H9 (cell line): ENCODE data around the gene DENND11. TPM values are rescaled to one million over a fixed set of nuclear protein-coding genes. Genes with fewer than 3 reads are reported as not detected.

ENCODE experiments used
- DNase-seq: peaks from one replicate; pipeline ENCODE4 v3.0.0-alpha.2; 2017
- H2AFZ ChIP-seq: one replicate; pipeline ENCODE4 v1.6.1; 2013; ENCODE audit warnings: mild to moderate bottlenecking, low read length, control low read depth, moderate library complexity
- H2AK5ac ChIP-seq: 2 replicates; pipeline ENCODE4 v1.6.1; 2013; ENCODE audit warnings: low read length, control low read depth, mixed read lengths; ENCODE audit not compliant: insufficient read length
- H2BK120ac ChIP-seq: one replicate; pipeline ENCODE4 v1.6.1; 2013; ENCODE audit warnings: low read depth, mild to moderate bottlenecking, low read length, control low read depth, inconsistent platforms; ENCODE audit not compliant: poor library complexity, severe bottlenecking
- H2BK12ac ChIP-seq: 2 replicates; pipeline ENCODE4 v1.6.1; 2013; ENCODE audit warnings: low read length, control low read depth, mixed read lengths, low read depth; ENCODE audit not compliant: insufficient read length
- H2BK15ac ChIP-seq: 2 replicates; pipeline ENCODE4 v1.6.1; 2013; ENCODE audit warnings: low read depth, low read length, control low read depth
- H2BK20ac ChIP-seq: one replicate; pipeline ENCODE4 v1.6.1; 2013; ENCODE audit warnings: low read depth, mild to moderate bottlenecking, low read length, control low read depth, inconsistent platforms; ENCODE audit not compliant: poor library complexity, severe bottlenecking
- H2BK5ac ChIP-seq: 2 replicates; pipeline ENCODE4 v1.6.1; 2013; ENCODE audit warnings: low read length, control low read depth, mixed read lengths; ENCODE audit not compliant: insufficient read length
- H3K14ac ChIP-seq: 2 replicates; pipeline ENCODE4 v1.6.1; 2013; ENCODE audit warnings: low read length, control low read depth; ENCODE audit not compliant: insufficient read depth
- H3K18ac ChIP-seq: 2 replicates; pipeline ENCODE4 v1.6.1; 2013; ENCODE audit warnings: low read depth, mild to moderate bottlenecking, mixed read lengths, low read length, control low read depth; ENCODE audit not compliant: insufficient read length
- H3K23ac ChIP-seq: 2 replicates; pipeline ENCODE4 v1.6.1; 2013; ENCODE audit warnings: low read length, control low read depth, mixed read lengths, low read depth; ENCODE audit not compliant: insufficient read length
- H3K23me2 ChIP-seq: 2 replicates; pipeline ENCODE4 v1.6.1; 2013; ENCODE audit warnings: low read depth, mild to moderate bottlenecking, mixed read lengths, low read length, control low read depth; ENCODE audit not compliant: insufficient read length, poor library complexity, severe bottlenecking
- H3K27ac ChIP-seq: 2 replicates; pipeline ENCODE4 v1.5.1; 2013; ENCODE audit warnings: low read length, control low read depth, mixed read lengths, low read depth; ENCODE audit not compliant: insufficient read length
- H3K27me3 ChIP-seq: 2 replicates; pipeline ENCODE4 v1.6.1; 2013; ENCODE audit warnings: low read length, control low read depth, inconsistent platforms; ENCODE audit not compliant: insufficient read depth
- H3K4ac ChIP-seq: 2 replicates; pipeline ENCODE4 v1.6.1; 2013; ENCODE audit warnings: low read depth, mild to moderate bottlenecking, control low read depth, inconsistent platforms, low read length, moderate library complexity
- H3K4me1 ChIP-seq: 2 replicates; pipeline ENCODE4 v1.6.1; 2013; ENCODE audit warnings: low read length, control low read depth, inconsistent platforms; ENCODE audit not compliant: insufficient read depth
- H3K4me2 ChIP-seq: 2 replicates; pipeline ENCODE4 v1.6.1; 2013; ENCODE audit warnings: low read length, control low read depth, mixed read lengths; ENCODE audit not compliant: insufficient read length, insufficient read depth
- H3K56ac ChIP-seq: 2 replicates; pipeline ENCODE4 v1.6.1; 2013; ENCODE audit warnings: low read depth, mild to moderate bottlenecking, mixed read lengths, low read length, control low read depth; ENCODE audit not compliant: insufficient read length
- H3K79me1 ChIP-seq: 2 replicates; pipeline ENCODE4 v1.6.1; 2013; ENCODE audit warnings: low read depth, mild to moderate bottlenecking, moderate library complexity, low read length, control low read depth, inconsistent platforms; ENCODE audit not compliant: insufficient read depth, poor library complexity, severe bottlenecking
- H3K79me2 ChIP-seq: 2 replicates; pipeline ENCODE4 v1.6.1; 2013; ENCODE audit warnings: low read length, control low read depth, inconsistent platforms; ENCODE audit not compliant: insufficient read depth
- H3K9ac ChIP-seq: 2 replicates; pipeline ENCODE4 v1.6.1; 2013; ENCODE audit warnings: low read length, control low read depth, mixed read lengths; ENCODE audit not compliant: insufficient read length; ENCODE audit errors: extremely low read depth
- H3K9me3 ChIP-seq: one replicate; pipeline ENCODE4 v1.6.1; 2013; ENCODE audit warnings: low read depth, low read length, inconsistent platforms; ENCODE audit not compliant: control insufficient read depth
- H3T11ph ChIP-seq: one replicate; pipeline ENCODE4 v1.6.1; 2013; ENCODE audit warnings: mild to moderate bottlenecking, low read length, control low read depth, inconsistent platforms
- H4K20me1 ChIP-seq: one replicate; pipeline ENCODE4 v1.6.1; 2013; ENCODE audit not compliant: control insufficient read depth, insufficient read length, insufficient read depth
- H4K5ac ChIP-seq: 2 replicates; pipeline ENCODE4 v1.6.1; 2013; ENCODE audit warnings: low read depth, mild to moderate bottlenecking, mixed read lengths, low read length, control low read depth; ENCODE audit not compliant: insufficient read length
- H4K8ac ChIP-seq: replicated peaks from 2 replicates; pipeline ENCODE4 v1.6.1; 2013; ENCODE audit warnings: low read length, control low read depth, mixed read lengths, low read depth; ENCODE audit not compliant: insufficient read length
- H4K91ac ChIP-seq: 2 replicates; pipeline ENCODE4 v1.6.1; 2013; ENCODE audit warnings: low read depth, mild to moderate bottlenecking, moderate library complexity, mixed read lengths, low read length, control low read depth; ENCODE audit not compliant: insufficient read length
- H3K27ac Mint-ChIP-seq, 3 experiments: 2 replicates in 2 of 3; 3 replicates in 1 of 3; pipeline ENCODE4 v1.8.0; 2020 to 2021; ENCODE audit warnings: mixed read lengths in 3 of 3, mild to moderate bottlenecking in 1 of 3, moderate library complexity in 1 of 3
- H3K27me3 Mint-ChIP-seq: 2 replicates; pipeline ENCODE4 v1.8.0; 2021; ENCODE audit warnings: low read depth, mild to moderate bottlenecking, moderate library complexity, mixed read lengths
- H3K36me3 Mint-ChIP-seq, 3 experiments: 2 replicates in 2 of 3; 3 replicates in 1 of 3; pipeline ENCODE4 v1.8.0; 2020 to 2021; ENCODE audit warnings: low read depth in 3 of 3, mixed read lengths in 3 of 3; ENCODE audit not compliant: insufficient read depth in 1 of 3
- H3K4me1 Mint-ChIP-seq, 2 experiments: 2 replicates each; pipeline ENCODE4 v1.8.0; 2020; ENCODE audit warnings: mixed read lengths in 2 of 2
- H3K4me3 Mint-ChIP-seq, 2 experiments: 2 replicates in 1 of 2; 3 replicates in 1 of 2; pipeline ENCODE4 v1.8.0; 2020 to 2021; ENCODE audit warnings: mild to moderate bottlenecking in 2 of 2, mixed read lengths in 2 of 2, moderate library complexity in 1 of 2
- H3K9me3 Mint-ChIP-seq, 2 experiments: 2 replicates in 1 of 2; 3 replicates in 1 of 2; pipeline ENCODE4 v1.8.0; 2020; ENCODE audit warnings: mild to moderate bottlenecking in 2 of 2, mixed read lengths in 2 of 2, moderate library complexity in 1 of 2
- WGBS: extraction: QIAGEN DNeasy Blood & Tissue Kit; methylation state at CpG from one replicate; pipeline ENCODE4 v1.1.7; 2013; ENCODE audit warnings: missing lambda C conversion rate, low lambda C conversion rate, mixed read lengths; ENCODE audit not compliant: insufficient read length; ENCODE audit errors: extremely low coverage; 5-methylcytosine and 5-hydroxymethylcytosine counted together
- total RNA-seq: library from RNA; stranded (reverse); gene quantifications from 2 replicates; pipeline ENCODE4 v1.2.1, GENCODE V29; 2021
- TF ChIP-seq, protein P1 (sequence below): fragments of 200-600 bp; sonication (generic); conservative IDR thresholded peaks from 3 replicates; pipeline ENCODE4 v1.8.0; 2021; ENCODE audit warnings: antibody characterized with exemption, mild to moderate bottlenecking

Gene DENND11
- total RNA-seq, 1 experiment from 2014 or later, result 21.9 TPM

DNA sequence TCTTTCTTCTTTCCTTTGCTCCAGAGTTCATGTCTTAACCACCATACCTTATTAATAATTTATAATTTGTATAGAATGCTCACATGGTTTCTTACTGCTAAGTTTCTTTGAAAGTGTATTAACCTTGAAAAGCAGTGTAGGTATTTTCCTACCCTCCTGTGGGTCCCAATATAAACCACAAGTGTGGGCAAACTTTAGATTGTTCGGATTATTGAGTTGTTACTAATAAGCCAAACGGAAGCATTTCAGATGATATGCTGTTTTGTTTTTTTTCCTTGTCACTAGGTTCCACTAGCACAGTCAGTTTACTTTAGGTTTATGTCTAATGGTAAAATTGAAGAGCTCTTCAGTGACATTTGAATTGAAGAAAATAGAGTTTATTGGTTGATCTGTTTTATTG lies 46.4 kb upstream of the DENND11 start:
- H4K91ac ChIP-seq, result no peak overlapping the region
- H3K14ac ChIP-seq, result no peak overlapping the region
- no peaks in the 10 kb centered on the region for H3K4me1 ChIP-seq
- WGBS, result no CpG with 5 or more reads among the region's 2 CpGs
- no peaks in the 10 kb centered on the region for H3K4me1 Mint-ChIP-seq
- H3K23ac ChIP-seq, result no peak overlapping the region
- H3K27ac ChIP-seq, result no peak overlapping the region
- no peak overlapping the region for H4K5ac ChIP-seq
- peaks cover 29 to 31% of the 10 kb centered on the region in 2 experiments for H3K9me3 Mint-ChIP-seq
- H3K79me2 ChIP-seq, result no peaks in the 10 kb centered on the region
- no peaks in the 10 kb centered on the region for H3K27me3 ChIP-seq
- H3K27ac Mint-ChIP-seq, result no peak overlapping the region
- H4K20me1 ChIP-seq, result no peaks in the 10 kb centered on the region
- peaks cover 22% of the 10 kb centered on the region for H3K9me3 ChIP-seq
- no peak overlapping the region for H2BK15ac ChIP-seq
- H2AK5ac ChIP-seq, result no peak overlapping the region
- H2AFZ ChIP-seq, result no peak overlapping the region
- no peak for DNase-seq
- no peak overlapping the region for H3K56ac ChIP-seq
- H2BK20ac ChIP-seq, result no peak overlapping the region
- no peak overlapping the region for H2BK12ac ChIP-seq
- no peak overlapping the region for H4K8ac ChIP-seq
- H2BK5ac ChIP-seq, result no peak overlapping the region
- no peak overlapping the region for H3K9ac ChIP-seq
- H3T11ph ChIP-seq, result no peak overlapping the region
- H3K18ac ChIP-seq, result no peak overlapping the region
- H3K4me3 Mint-ChIP-seq, result no peak overlapping the region
- H3K27me3 Mint-ChIP-seq, result no peaks in the 10 kb centered on the region
- no peak overlapping the region for H3K4me2 ChIP-seq
- no peaks in the 10 kb centered on the region for H3K23me2 ChIP-seq
- no peaks in the 10 kb centered on the region for H3K79me1 ChIP-seq
- H3K4ac ChIP-seq, result no peak overlapping the region
- no peak overlapping the region for H2BK120ac ChIP-seq
- H3K36me3 Mint-ChIP-seq, result peaks cover 80 to 90% (median 89%) of the 10 kb centered on the region in 3 experiments
- TF ChIP-seq, protein P1, sequence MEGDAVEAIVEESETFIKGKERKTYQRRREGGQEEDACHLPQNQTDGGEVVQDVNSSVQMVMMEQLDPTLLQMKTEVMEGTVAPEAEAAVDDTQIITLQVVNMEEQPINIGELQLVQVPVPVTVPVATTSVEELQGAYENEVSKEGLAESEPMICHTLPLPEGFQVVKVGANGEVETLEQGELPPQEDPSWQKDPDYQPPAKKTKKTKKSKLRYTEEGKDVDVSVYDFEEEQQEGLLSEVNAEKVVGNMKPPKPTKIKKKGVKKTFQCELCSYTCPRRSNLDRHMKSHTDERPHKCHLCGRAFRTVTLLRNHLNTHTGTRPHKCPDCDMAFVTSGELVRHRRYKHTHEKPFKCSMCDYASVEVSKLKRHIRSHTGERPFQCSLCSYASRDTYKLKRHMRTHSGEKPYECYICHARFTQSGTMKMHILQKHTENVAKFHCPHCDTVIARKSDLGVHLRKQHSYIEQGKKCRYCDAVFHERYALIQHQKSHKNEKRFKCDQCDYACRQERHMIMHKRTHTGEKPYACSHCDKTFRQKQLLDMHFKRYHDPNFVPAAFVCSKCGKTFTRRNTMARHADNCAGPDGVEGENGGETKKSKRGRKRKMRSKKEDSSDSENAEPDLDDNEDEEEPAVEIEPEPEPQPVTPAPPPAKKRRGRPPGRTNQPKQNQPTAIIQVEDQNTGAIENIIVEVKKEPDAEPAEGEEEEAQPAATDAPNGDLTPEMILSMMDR, result no peak
